Osteoblast (primary cell): ENCODE measurements around the gene SEPTIN5. TPM values are rescaled to one million over a fixed set of nuclear protein-coding genes. Genes with fewer than 3 reads are reported as not detected.

ENCODE experiments used
- DNase-seq: peaks from one replicate; pipeline ENCODE4 v3.0.0; 2011; ENCODE audit warnings: low spot score, mixed read lengths; ENCODE audit not compliant: insufficient read length; ENCODE audit errors: missing footprints
- H2AFZ ChIP-seq: 2 replicates; pipeline ENCODE4 v1.6.0; 2011; ENCODE audit warnings: mild to moderate bottlenecking, low read length
- H3K27ac ChIP-seq: 2 replicates; pipeline ENCODE4 v1.5.1; 2011; ENCODE audit warnings: mild to moderate bottlenecking, low read depth, low read length, moderate library complexity
- H3K27me3 ChIP-seq: 2 replicates; pipeline ENCODE4 v1.6.0; 2012; ENCODE audit warnings: mild to moderate bottlenecking, control low read depth, inconsistent platforms, low read length, moderate library complexity; ENCODE audit not compliant: insufficient read depth
- H3K36me3 ChIP-seq: 2 replicates; pipeline ENCODE4 v1.5.1; 2011; ENCODE audit warnings: mild to moderate bottlenecking, low read length, control low read depth, moderate library complexity; ENCODE audit not compliant: insufficient read depth
- H3K4me1 ChIP-seq: 2 replicates; pipeline ENCODE4 v1.5.1; 2011; ENCODE audit warnings: mild to moderate bottlenecking, low read length, control low read depth, moderate library complexity; ENCODE audit not compliant: insufficient read depth
- H3K4me2 ChIP-seq: 2 replicates; pipeline ENCODE4 v1.6.0; 2011; ENCODE audit warnings: mild to moderate bottlenecking, low read length; ENCODE audit not compliant: insufficient read depth
- H3K4me3 ChIP-seq: fragments of 200-600 bp; sonication (generic); 3 replicates; pipeline ENCODE4 v1.5.1; 2012; ENCODE audit warnings: mild to moderate bottlenecking, low read length, inconsistent platforms; ENCODE audit not compliant: insufficient read depth
- H3K79me2 ChIP-seq: 2 replicates; pipeline ENCODE4 v1.6.0; 2012; ENCODE audit warnings: mild to moderate bottlenecking, low read length, control low read depth, inconsistent platforms; ENCODE audit not compliant: insufficient read depth
- H3K9me3 ChIP-seq: 2 replicates; pipeline ENCODE4 v1.5.1; 2011; ENCODE audit warnings: low read depth, low read length, control low read depth
- H4K20me1 ChIP-seq: 2 replicates; pipeline ENCODE4 v1.6.0; 2012; ENCODE audit warnings: mild to moderate bottlenecking, low read length, control low read depth; ENCODE audit not compliant: insufficient read depth
- CTCF ChIP-seq: IDR thresholded peaks from 2 replicates; pipeline ENCODE4 v1.5.1; 2011; ENCODE audit warnings: mild to moderate bottlenecking, low read depth, low read length, moderate library complexity; ENCODE audit errors: extremely low read depth
- total RNA-seq: library from RNA; depleted of rRNA; stranded (reverse); fragments of >200 nt; gene quantifications from 2 replicates; pipeline ENCODE4 v1.2.3, GENCODE V29; 2012

SEPTIN5 gene
- total RNA-seq, 1 donor, result 14.5 TPM

- no peak for TF ChIP-seq CTCF
Observed at GRCh38 chr22:19743651-19744050, 29.3 kb downstream of the SEPTIN5 start.

DNA sequence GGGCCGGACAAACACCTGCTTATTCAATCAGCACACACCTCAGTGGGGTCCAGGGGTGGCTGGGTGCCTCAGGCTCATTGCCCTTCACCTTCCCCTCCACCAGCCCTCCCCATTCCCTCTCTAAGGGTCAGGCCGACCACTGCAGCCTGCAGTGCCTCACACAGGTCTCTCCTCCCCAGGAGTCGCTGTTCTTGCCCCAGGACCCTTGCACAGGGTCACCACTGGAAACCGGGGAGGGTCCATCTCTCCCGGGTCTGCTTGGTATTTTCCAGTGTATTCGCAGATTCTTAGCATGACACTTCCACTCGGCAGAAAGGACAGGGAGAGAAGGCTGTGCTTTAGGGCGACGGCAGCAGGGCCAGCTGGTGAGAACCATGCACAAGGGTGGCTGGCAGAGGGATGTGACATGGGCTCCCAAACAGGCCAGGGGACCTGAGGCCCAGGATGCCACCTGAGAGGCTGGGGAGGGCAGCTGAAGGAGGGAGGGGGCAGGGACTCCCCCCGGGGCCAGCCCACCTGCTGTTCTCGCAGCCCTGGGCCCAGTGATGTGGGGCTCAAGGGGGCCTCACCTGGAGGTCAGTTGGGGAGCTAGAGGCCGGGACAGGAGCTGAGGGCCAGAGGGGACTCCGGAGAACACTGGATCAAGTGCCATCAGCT lies 30.2 kb downstream of the SEPTIN5 start:
- H3K4me2 ChIP-seq, result no peak overlapping the region
- H3K27ac ChIP-seq, result no peak overlapping the region
- no peaks in the 10 kb centered on the region for H3K9me3 ChIP-seq
- H3K27me3 ChIP-seq, result no peaks in the 10 kb centered on the region
- no peak for DNase-seq
- H2AFZ ChIP-seq, result no peak overlapping the region
- no peak overlapping the region for H3K4me3 ChIP-seq
- H4K20me1 ChIP-seq, result no peaks in the 10 kb centered on the region
- TF ChIP-seq CTCF, result no peak
- no peaks in the 10 kb centered on the region for H3K36me3 ChIP-seq
- no peaks in the 10 kb centered on the region for H3K79me2 ChIP-seq
- no peaks in the 10 kb centered on the region for H3K4me1 ChIP-seq

More at GRCh38 chr22:19743651-19744050, 29.3 kb downstream of the SEPTIN5 start:
- Histone ChIP-seq H3K4me1 (no peaks in the 10 kb centered on the region), H3K27me3 (no peaks in the 10 kb centered on the region), H3K36me3 (no peaks in the 10 kb centered on the region), H3K79me2 (no peaks in the 10 kb centered on the region), H3K9me3 (no peaks in the 10 kb centered on the region), H3K4me3 (no peak overlapping the region), H4K20me1 (no peaks in the 10 kb centered on the region), H2AFZ (no peak overlapping the region), H3K4me2 (no peak overlapping the region), H3K27ac (no peak overlapping the region)
- DNase-seq, result no peak

DNA sequence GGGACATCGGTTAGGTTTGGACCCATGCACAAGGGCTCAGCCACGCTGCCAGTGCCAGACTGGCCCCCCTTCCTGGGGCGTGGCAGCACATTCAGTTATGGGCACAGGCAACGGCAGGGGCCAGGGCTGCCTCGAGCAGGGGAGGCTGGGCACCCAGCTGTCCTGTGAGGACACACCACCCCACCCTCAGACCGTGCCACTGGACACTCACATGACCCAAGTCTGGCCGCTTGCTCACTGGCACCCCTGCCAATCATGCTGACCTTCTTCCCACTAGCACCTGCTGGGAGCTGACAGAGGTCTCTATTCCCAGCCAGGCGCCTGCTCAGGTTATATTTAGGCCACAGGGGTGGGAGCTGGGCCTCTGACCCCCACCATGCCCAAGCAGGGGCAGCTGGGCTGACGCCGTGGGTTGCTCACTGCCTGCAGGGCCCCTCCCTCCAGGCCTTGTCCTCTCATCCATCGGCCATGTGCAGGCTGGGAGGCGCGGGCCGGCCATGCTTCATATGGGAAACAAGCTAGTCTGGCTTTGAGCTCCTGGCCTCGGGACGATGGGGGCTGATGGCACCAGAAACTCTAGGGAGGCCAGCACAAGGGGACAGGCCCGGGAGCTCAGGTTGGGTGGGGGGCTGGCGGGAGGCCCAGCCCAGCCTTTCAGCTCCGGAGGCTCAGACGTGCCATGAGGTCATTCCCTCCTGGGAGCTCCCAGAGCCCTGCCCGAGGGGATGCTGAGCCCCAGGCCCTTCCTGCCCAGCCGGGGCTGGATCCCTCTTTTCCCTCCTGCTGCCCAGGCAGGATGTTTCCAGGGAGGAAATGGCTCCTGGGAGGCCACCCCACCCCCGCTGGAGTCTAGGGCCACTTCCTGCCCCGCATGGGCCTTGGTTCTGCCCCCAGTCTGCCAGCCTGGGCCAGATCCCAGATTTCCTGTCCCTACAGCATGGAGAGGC lies 31.1 kb downstream of the SEPTIN5 start:
- no peak for DNase-seq
- H3K27ac ChIP-seq, result no peak overlapping the region
- H3K27me3 ChIP-seq, result no peaks in the 10 kb centered on the region
- H3K4me3 ChIP-seq, result no peak overlapping the region
- no peaks in the 10 kb centered on the region for H3K9me3 ChIP-seq
- no peak overlapping the region for H2AFZ ChIP-seq
- no peaks in the 10 kb centered on the region for H3K36me3 ChIP-seq
- H3K4me2 ChIP-seq, result no peak overlapping the region
- H4K20me1 ChIP-seq, result no peaks in the 10 kb centered on the region
- H3K4me1 ChIP-seq, result no peaks in the 10 kb centered on the region
- no peaks in the 10 kb centered on the region for H3K79me2 ChIP-seq
- no peak for TF ChIP-seq CTCF

GRCh38 chr22:19746726-19747125 lies 32.4 kb downstream of the SEPTIN5 start:
- no peak overlapping the region for H3K4me3 ChIP-seq
- no peaks in the 10 kb centered on the region for H4K20me1 ChIP-seq
- peaks cover 3% of the 10 kb centered on the region for H3K27me3 ChIP-seq
- TF ChIP-seq CTCF, result no peak
- no peak for DNase-seq
- H3K27ac ChIP-seq, result no peak overlapping the region
- H3K36me3 ChIP-seq, result no peaks in the 10 kb centered on the region
- H3K9me3 ChIP-seq, result no peaks in the 10 kb centered on the region
- H2AFZ ChIP-seq, result no peak overlapping the region
- H3K79me2 ChIP-seq, result no peaks in the 10 kb centered on the region
- H3K4me2 ChIP-seq, result no peak overlapping the region
- H3K4me1 ChIP-seq, result no peaks in the 10 kb centered on the region
